Measurements from ENCODE around the gene PDZD2.

DNA sequence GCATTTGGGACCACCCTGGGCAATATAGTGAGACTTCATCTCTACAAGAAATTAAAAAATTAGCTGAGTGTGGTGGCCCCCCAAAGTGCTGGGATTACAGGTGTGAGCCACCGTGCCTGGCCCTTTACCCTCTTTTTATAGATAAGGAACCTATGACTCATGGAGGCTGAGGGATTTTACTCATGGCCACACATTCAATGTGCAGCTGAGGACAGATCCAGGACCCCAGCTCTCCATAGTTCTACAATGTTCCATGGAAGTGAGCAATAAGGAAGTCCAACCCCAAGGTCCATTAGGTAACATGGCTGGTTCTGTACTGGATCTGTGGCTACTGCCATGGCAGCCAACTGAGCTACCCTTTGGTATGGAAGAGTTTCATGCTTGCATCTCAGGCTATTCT lies 25.3 kb upstream of the PDZD2 start:
- TF ChIP-seq, protein P1, sequence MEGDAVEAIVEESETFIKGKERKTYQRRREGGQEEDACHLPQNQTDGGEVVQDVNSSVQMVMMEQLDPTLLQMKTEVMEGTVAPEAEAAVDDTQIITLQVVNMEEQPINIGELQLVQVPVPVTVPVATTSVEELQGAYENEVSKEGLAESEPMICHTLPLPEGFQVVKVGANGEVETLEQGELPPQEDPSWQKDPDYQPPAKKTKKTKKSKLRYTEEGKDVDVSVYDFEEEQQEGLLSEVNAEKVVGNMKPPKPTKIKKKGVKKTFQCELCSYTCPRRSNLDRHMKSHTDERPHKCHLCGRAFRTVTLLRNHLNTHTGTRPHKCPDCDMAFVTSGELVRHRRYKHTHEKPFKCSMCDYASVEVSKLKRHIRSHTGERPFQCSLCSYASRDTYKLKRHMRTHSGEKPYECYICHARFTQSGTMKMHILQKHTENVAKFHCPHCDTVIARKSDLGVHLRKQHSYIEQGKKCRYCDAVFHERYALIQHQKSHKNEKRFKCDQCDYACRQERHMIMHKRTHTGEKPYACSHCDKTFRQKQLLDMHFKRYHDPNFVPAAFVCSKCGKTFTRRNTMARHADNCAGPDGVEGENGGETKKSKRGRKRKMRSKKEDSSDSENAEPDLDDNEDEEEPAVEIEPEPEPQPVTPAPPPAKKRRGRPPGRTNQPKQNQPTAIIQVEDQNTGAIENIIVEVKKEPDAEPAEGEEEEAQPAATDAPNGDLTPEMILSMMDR (IDR thresholded peaks at IDR 0.05) = no peak
- TF ChIP-seq EZH2 (IDR thresholded peaks at IDR 0.05) (no peak), EZH2phosphoT487 (IDR thresholded peaks at IDR 0.05) (no peak)

All from neural progenitor cell (in vitro differentiated cells).